ENCODE results near the gene SH3RF3. TPM values are rescaled to one million over a fixed set of nuclear protein-coding genes. Genes with fewer than 3 reads are reported as not detected.

Gene SH3RF3
- total RNA-seq, 1 experiment from 2014 or later = 1.0 TPM

GRCh38 chr2:109331896-109332848 lies 203.2 kb downstream of the SH3RF3 start:
- Mint-ChIP-seq H3K27me3 (ENCODE audit: low read depth) (no peaks in the 10 kb centered on the region), H3K36me3 (peaks cover 6% of the 10 kb centered on the region), H3K4me1 (peaks cover 34% of the 10 kb centered on the region), H3K9me3 (peaks cover 19% of the 10 kb centered on the region), H3K27ac (no peak overlapping the region; the same call in 1 of the 2 replicates), H3K4me3 (no peak overlapping the region)
- TF ChIP-seq PREB (CRISPR knock-in tag; IDR thresholded peaks at IDR 0.05; ENCODE audit: borderline replicate concordance) = no peak
- no peak for TF ChIP-seq E2F5 (CRISPR knock-in tag; IDR thresholded peaks at IDR 0.05)
- TF ChIP-seq GTF2I (CRISPR knock-in tag; conservative IDR thresholded peaks at IDR 0.05) = no peak
- TF ChIP-seq GABPB1 (CRISPR knock-in tag; IDR thresholded peaks at IDR 0.05) = no peak
- no peak for TF ChIP-seq SOX15 (CRISPR knock-in tag; IDR thresholded peaks at IDR 0.05)
- no peak for TF ChIP-seq RORB (CRISPR knock-in tag; IDR thresholded peaks at IDR 0.05)
- DNase-seq (ENCODE audit: low spot score) (peak; percentile 20), ATAC-seq (peak; percentile 66)
- POLR2A ChIA-PET = no interaction called here
- CTCF ChIA-PET = interaction anchor here (0.7 to 2.2 kb wide), 8 partner anchors 10 to 178 kb away, joined by 3 to 10 read pairs (median 3); no protein-coding TSS in a partner anchor

- DNase-seq (ENCODE audit: low spot score) (no peak), ATAC-seq (no peak)
- Mint-ChIP-seq H3K36me3 (peaks cover 6% of the 10 kb centered on the region), H3K4me1 (peaks cover 34% of the 10 kb centered on the region), H3K9me3 (peaks cover 16% of the 10 kb centered on the region), H3K4me3 (no peak overlapping the region), H3K27me3 (ENCODE audit: low read depth) (no peaks in the 10 kb centered on the region), H3K27ac (no peak overlapping the region)
- POLR2A ChIA-PET = interaction anchor here (1.1 kb wide), 1 partner anchor 157 kb away, joined by 3 read pairs; no protein-coding TSS in a partner anchor
- TF ChIP-seq FOXK1 (CRISPR knock-in tag; IDR thresholded peaks at IDR 0.05) (no peak), ZNF671 (CRISPR knock-in tag; IDR thresholded peaks at IDR 0.05) (no peak), GABPB1 (CRISPR knock-in tag; IDR thresholded peaks at IDR 0.05) (no peak), USF1 (CRISPR knock-in tag; IDR thresholded peaks at IDR 0.05) (no peak), ZNF425 (CRISPR knock-in tag; conservative IDR thresholded peaks at IDR 0.05) (no peak), AFF4 (CRISPR knock-in tag; IDR thresholded peaks at IDR 0.05; ENCODE audit: borderline replicate concordance) (no peak), ESRRA (CRISPR knock-in tag; IDR thresholded peaks at IDR 0.05; ENCODE audit: borderline replicate concordance) (no peak), MLX (CRISPR knock-in tag; IDR thresholded peaks at IDR 0.05) (no peak), TCF7 (CRISPR knock-in tag; IDR thresholded peaks at IDR 0.05; ENCODE audit: low read depth) (no peak), KAT7 (CRISPR knock-in tag; IDR thresholded peaks at IDR 0.05; ENCODE audit: borderline replicate concordance) (no peak), CREB1 (CRISPR knock-in tag; IDR thresholded peaks at IDR 0.05) (no peak), ZNF317 (CRISPR knock-in tag; IDR thresholded peaks at IDR 0.05; ENCODE audit: borderline replicate concordance, low read depth) (no peak), ZNF219 (CRISPR knock-in tag; IDR thresholded peaks at IDR 0.05; ENCODE audit: borderline replicate concordance) (no peak)
- CTCF ChIA-PET = interaction anchor here (1.0 to 2.2 kb wide), 8 partner anchors 10 to 178 kb away, joined by 3 to 10 read pairs (median 3); no protein-coding TSS in a partner anchor
Measured at GRCh38 chr2:109332880-109333279, 203.9 kb downstream of the SH3RF3 start.

All from WTC11 (cell line).